Skeletal muscle cell (primary cell): Measurements from ENCODE around the gene ROPN1L.

Experiments used
- DNase-seq: peaks from one replicate; pipeline ENCODE4 v3.0.0-alpha.2; 2010; ENCODE audit warnings: low read depth
- H3K4me3 ChIP-seq: 2 replicates; pipeline ENCODE4 v1.5.1; 2011; ENCODE audit warnings: low read depth, mild to moderate bottlenecking, control low read depth, low read length, moderate library complexity

The ROPN1L gene

GRCh38 chr5:10424124-10424731 lies 17.5 kb upstream of the ROPN1L start:
- H3K4me3 ChIP-seq = no peak overlapping the region
- DNase-seq = no peak

GRCh38 chr5:10427201-10427600 lies 14.5 kb upstream of the ROPN1L start:
- H3K4me3 ChIP-seq = no peak overlapping the region
- no peak for DNase-seq

- DNase-seq = no peak
- H3K4me3 ChIP-seq = no peak overlapping the region
Measured at GRCh38 chr5:10427978-10428377, 13.7 kb upstream of the ROPN1L start.

GRCh38 chr5:10431415-10431814 lies 10.3 kb upstream of the ROPN1L start:
- no peak for DNase-seq
- no peak overlapping the region for H3K4me3 ChIP-seq

- no peak overlapping the region for H3K4me3 ChIP-seq
- no peak for DNase-seq
Measured at GRCh38 chr5:10432059-10433008, 9.3 kb upstream of the ROPN1L start.

- no peak for DNase-seq
Measured at GRCh38 chr5:10434392-10434791, 7.3 kb upstream of the ROPN1L start.

GRCh38 chr5:10438301-10438700 lies 3.4 kb upstream of the ROPN1L start:
- DNase-seq = no peak
- H3K4me3 ChIP-seq = no peak overlapping the region

More at GRCh38 chr5:10434392-10434791, 7.3 kb upstream of the ROPN1L start:
- no peak overlapping the region for H3K4me3 ChIP-seq

GRCh38 chr5:10439692-10440091 lies 2.0 kb upstream of the ROPN1L start:
- no peak for DNase-seq

GRCh38 chr5:10440367-10440990 lies 1.2 kb upstream of the ROPN1L start:
- H3K4me3 ChIP-seq = no peak overlapping the region
- DNase-seq = no peak

More at GRCh38 chr5:10439692-10440091, 2.0 kb upstream of the ROPN1L start:
- H3K4me3 ChIP-seq = no peak overlapping the region

- no peak for DNase-seq
- peak overlapping the region; percentile 67 for H3K4me3 ChIP-seq
Measured at GRCh38 chr5:10441992-10442435, 335 bp downstream of the ROPN1L start.

- H3K4me3 ChIP-seq = peak overlapping the region; percentile 67
- no peak for DNase-seq
Measured at GRCh38 chr5:10442576-10442975, 897 bp downstream of the ROPN1L start.

GRCh38 chr5:10445352-10445751 lies 3.7 kb downstream of the ROPN1L start:
- H3K4me3 ChIP-seq = no peak overlapping the region
- DNase-seq = no peak

- DNase-seq = no peak
- no peak overlapping the region for H3K4me3 ChIP-seq
Measured at GRCh38 chr5:10446490-10446889, 4.8 kb downstream of the ROPN1L start.

- no peak overlapping the region for H3K4me3 ChIP-seq
- no peak for DNase-seq
Measured at GRCh38 chr5:10447041-10447440, 5.4 kb downstream of the ROPN1L start.

GRCh38 chr5:10448754-10449360 lies 7.2 kb downstream of the ROPN1L start:
- H3K4me3 ChIP-seq = no peak overlapping the region
- DNase-seq = no peak

- DNase-seq = no peak
- no peak overlapping the region for H3K4me3 ChIP-seq
Measured at GRCh38 chr5:10451137-10451824, 9.6 kb downstream of the ROPN1L start.

- no peak for DNase-seq
- H3K4me3 ChIP-seq = no peak overlapping the region
Measured at GRCh38 chr5:10452768-10453331, 11.2 kb downstream of the ROPN1L start.

- no peak for DNase-seq
- H3K4me3 ChIP-seq = no peak overlapping the region
Measured at GRCh38 chr5:10453545-10453944, 11.9 kb downstream of the ROPN1L start.
